GM18907 (cell line): ENCODE measurements around the gene MRPL55.

Experiments used
- ATAC-seq: cut with Tn5 transposase; IDR thresholded peaks from one replicate; pipeline ENCODE4 v1.9.1; 2021; ENCODE audit warnings: mild to moderate bottlenecking, moderate library complexity; ENCODE audit not compliant: unreplicated experiment

Gene MRPL55

DNA sequence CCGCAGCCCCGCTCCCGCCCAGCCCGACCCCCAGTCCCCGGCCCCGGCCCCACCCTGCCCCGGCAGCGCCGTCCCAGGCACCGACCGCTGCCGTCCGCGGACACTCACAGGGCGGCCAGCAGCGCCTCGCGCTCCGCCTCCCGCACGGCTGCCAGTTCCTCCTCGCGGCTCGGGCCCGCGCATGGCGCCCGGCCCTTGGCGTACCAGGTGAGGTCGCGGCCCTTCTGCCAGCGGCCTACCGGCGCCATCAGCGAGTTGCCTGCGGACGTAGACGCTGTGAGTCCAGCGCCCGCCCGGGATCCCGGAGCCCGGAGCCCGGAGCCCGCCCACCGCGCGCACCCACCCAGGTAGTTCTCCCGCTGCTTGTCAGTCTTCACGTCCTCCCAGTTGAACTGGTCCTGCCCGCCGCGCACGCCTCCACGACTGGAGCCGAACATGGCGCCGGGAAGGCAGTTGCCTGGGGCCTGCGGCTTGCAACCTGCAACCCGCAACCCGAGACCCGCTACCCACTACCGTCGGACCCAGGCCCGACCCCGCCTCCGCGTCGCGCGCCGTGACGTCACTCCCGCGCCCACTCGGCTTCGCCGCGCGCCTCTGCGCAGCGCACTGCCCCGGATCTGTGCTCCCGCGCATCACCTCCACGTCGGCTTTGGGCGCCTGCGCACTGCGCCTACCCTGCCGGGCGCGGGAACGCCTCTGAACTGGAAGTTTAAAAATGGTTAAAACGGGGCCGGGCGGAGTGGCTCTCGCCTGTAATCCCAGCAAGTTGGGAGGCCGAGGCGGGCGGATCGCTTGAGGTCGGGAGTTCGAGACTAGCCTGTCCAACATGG lies 6.1 kb downstream of the MRPL55 start, which contains the start of gene C1orf35:
C1orf35 (minus strand) TSS at position 535 of the 830 bp plus-strand sequence; CDS start at position 437, 98 bp downstream.
- peak; percentile 69 for ATAC-seq

DNA sequence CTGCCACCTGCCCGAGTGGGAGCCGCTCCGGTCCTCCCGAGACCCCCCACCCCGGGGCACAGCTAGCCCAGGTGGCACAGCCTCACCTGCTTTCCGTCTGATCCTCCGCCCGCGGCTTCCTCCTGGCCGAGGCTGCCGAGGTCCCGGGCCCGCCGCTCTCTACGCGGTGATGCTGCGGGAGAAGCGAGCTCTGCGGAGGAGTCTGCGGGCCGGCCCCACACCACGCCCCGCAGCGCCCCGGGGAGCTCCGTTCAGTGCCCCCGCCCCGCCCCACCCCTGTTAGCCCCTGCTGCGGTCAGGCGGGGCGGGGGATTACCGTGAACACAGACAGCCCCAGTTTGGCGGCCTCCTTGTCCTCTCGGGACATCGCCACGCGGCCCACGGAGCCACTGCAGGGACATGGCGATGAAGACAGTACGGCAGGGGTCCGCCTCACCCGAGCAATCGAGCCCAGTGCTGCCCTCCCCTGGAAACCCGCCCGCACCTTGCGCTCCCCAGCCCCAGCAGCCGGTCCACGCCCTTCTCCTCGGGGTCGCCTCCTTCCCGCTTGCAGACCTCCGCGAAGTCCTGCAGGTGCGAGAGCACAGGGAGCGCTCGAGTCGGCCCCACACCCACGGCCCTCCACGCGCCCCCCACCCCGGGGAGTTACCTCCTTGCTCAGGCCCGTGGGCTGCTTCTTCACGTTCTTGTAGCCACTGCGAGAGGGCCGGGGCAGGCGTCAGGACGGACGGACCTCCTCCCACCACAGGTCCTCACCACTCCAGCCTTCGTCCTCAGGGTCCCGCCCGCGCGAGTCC lies 6.9 kb downstream of the MRPL55 start:
- peak; percentile 21 for ATAC-seq

DNA sequence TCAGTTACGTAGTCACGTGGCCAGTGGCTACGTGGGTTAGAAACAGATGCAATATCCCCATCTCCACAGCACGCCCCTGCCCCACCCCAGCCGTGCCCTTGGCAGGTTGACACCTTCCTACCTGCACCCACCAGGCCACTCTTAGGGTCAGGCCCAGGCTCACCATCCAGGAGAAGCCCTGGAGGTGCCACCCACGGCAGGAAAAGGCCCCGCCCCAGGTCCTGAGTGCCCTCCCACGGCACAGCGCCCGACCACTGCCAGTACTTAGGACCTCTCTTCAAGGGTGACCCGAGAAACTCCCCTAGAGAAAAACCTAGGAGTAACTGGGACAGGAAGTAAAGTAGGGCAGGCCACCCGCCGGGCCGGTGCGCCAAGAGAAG lies 7.5 kb downstream of the MRPL55 start:
- no peak for ATAC-seq

DNA sequence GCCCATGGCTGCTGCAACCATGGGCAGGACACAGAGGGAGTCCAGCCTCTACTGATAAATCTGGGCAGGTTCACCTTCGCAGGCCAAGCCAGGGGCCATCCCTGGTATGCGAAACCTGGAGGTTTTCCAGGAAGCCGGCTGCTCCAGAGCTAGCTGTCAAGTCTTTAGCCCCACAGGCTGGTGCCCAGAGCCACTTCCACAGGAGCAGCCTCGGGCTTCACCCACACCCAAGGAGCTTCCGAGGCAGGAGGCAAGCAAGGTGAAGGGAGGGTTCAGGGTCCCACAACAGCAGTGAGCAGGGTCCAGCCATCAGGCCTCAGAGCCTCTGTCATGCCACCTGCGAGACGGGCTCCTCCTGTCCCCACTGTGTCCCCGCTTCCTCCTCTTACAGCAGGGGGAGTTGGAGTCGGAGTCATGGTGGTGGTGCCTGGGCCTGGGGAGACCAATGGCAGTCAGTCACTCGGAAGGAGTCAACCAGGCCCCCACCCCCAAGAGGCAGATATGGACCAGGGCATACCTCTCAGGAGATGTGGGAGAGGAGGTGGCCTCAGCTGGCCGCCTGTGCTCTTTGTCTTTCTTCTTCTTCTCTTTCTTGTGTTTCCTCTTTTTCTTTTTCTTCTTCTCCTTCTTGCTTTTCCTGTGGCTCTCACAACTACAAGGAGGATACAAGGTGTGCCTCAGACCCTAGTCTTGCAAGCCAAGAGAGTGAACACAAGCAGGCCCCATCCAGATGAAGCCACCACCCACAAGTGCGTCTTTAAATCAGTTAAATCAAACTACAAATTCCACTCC lies 8.1 kb downstream of the MRPL55 start:
- no peak for ATAC-seq

- no peak for ATAC-seq
Observed at GRCh38 chr1:228099331-228099732, 9.8 kb downstream of the MRPL55 start.

DNA sequence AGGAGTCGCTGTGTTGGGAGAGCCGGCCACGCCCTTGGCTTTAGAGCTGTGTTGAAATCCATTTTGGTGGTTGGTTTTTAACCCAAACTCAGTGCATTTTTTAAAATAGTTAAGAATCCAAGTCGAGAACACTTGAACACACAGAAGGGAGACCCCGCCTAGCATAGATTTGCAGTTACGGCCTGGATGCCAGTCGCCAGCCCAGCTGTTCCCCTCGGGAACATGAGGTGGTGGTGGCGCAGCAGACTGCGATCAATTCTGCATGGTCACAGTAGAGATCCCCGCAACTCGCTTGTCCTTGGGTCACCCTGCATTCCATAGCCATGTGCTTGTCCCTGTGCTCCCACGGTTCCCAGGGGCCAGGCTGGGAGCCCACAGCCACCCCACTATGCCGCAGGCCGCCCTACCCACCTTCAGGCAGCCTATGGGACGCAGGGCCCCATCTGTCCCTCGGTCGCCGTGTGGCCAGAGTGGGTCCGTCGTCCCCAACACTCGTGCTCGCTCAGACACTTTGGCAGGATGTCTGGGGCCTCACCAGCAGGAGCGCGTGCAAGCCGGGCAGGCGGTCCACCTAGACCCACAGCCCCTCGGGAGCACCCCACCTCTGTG lies 10.7 kb downstream of the MRPL55 start:
- no peak for ATAC-seq

- ATAC-seq = no peak
Observed at GRCh38 chr1:228097333-228098081, 11.6 kb downstream of the MRPL55 start.

DNA sequence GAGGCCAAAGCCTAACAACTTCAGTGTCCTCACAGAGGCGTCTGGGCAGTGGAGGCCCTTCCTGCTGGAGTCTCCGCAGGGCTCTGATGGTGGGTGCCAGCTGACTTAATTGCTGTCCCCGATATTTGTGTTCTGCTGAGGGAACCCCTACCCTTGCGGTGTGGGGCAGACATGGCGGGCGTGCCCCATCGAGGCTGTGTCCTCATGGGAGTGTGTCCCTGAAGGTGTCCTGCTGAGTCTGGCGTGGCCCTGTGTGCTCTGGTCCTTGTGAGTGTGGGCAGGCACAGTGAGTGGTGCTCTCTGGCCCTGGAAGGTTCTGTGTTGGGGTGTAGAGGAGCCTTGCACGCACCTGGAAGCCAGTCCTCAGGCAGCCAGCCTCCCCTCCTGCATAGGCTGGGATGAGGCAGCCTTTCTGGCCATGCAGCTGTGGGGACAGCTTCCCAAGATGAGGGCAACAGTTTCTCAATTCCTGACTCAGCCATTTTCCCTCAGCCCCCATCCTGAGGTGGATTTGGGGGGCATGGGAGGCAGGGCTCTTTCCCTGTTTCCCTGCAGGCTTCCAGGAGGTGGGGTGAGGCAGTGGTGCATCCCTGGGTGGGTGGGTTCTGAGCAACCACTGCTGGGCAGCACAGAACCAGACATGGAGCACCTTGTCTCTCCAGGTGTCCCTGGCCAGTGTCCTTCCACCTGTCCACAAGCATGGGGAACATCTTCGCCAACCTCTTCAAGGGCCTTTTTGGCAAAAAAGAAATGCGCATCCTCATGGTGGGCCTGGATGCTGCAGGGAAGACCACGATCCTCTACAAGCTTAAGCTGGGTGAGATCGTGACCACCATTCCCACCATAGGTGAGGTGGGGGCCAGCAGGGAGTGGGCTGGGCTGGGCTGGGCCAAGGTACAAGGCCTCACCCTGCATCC lies 12.4 kb downstream of the MRPL55 start:
- ATAC-seq = no peak

GRCh38 chr1:228095938-228096337 lies 13.2 kb downstream of the MRPL55 start:
- ATAC-seq = no peak

- ATAC-seq = no peak
Observed at GRCh38 chr1:228095161-228095560, 13.9 kb downstream of the MRPL55 start.

- no peak for ATAC-seq
Observed at GRCh38 chr1:228094432-228095016, 14.6 kb downstream of the MRPL55 start.

DNA sequence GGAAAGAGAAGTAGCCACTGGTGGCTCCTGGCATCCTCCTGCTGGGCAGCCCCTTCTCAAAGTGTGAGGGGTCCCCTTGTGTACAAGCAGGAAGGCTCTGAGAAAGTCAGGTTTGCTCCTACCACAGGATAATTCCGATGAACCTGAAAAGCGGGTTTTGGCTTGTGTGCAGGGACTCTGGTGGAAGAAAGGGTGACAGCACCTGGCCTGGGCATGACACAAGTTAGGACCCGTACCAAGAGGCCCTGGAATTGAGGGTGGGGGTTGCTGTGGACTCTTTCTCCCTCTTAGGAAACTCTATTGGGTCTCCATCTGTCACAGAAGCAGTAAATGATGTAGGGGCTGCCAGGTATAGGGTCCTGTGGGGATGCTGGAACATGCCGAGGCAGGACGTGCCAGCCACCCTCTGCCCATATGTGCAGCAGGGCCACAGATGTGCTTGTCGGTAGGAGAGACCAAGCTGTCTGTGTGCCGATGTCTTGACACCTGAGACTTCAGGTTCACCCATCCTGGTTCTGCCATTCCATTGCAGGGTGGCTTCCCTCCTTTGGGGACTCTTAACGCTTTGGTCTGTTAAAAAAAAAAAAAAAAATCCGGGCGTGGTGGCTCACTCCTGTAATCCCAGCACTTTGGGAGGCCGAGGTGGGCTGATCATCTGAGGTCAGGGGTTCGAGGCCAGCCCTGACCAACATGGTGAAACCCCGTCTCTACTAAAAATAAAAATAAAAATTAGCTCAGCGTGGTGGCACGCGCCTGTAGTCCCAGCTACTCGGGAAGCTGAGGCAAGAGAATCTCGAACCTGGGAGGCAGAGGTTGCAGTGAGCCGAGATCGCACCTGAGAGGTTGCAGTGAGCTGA lies 15.8 kb downstream of the MRPL55 start:
- no peak for ATAC-seq

DNA sequence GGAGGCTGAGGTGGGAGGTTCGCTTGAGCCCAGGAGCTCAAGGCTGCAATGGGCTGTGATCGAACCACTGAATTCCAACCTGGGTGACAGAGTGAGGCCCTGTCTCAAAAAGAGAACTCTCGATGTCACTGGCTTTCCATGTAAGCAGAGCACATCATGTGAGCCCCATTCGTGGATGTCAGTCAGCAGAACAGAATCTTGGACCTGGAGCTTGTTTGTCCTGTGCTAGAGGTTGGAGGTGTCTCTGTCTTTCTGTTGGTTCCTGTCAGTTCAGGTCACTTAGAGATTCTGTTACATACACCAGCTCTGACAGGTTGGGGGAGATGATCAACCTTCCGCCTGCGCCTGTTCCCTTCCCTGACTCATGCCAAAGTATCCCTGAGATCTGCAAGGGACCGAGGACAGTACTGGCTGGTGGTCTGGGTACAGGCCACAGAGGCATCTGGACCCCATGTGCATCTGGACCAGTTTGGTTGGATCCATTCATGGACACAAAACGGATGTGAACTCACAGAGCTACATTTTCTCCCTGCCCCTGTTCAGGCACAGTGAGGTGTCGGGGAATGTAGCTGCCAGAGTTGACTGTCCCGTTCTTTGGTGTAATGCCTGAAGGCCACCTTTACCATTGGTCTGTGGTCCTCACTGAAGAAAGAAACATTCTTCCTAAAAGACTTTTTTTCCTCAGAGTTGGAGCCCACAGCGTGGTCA lies 16.6 kb downstream of the MRPL55 start:
- ATAC-seq = no peak

DNA sequence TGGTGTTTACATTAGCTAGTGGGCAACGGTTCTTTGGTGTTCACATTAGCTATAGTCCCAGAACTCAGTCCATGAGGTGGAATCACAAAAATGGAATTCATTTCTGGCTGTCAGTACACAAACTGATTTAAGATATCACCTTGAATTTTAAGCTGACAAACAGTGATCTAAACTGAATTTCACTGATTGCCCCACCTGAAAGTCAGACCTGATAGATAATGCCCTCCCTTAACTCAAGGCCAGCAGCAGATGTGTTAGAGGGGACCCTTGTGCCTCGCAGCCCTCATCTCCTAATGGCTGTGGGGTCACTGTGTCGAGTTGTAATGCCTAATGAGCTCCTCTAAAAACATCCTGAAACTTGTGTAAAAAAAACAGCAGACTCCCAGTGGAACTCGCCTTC lies 18.0 kb downstream of the MRPL55 start:
- no peak for ATAC-seq

GRCh38 chr1:228090613-228091081 lies 18.5 kb downstream of the MRPL55 start:
- ATAC-seq = no peak

GRCh38 chr1:228089519-228090380 lies 19.3 kb downstream of the MRPL55 start:
- no peak for ATAC-seq
